ENCODE data around the gene PDGFA.

PDGFA gene

DNA sequence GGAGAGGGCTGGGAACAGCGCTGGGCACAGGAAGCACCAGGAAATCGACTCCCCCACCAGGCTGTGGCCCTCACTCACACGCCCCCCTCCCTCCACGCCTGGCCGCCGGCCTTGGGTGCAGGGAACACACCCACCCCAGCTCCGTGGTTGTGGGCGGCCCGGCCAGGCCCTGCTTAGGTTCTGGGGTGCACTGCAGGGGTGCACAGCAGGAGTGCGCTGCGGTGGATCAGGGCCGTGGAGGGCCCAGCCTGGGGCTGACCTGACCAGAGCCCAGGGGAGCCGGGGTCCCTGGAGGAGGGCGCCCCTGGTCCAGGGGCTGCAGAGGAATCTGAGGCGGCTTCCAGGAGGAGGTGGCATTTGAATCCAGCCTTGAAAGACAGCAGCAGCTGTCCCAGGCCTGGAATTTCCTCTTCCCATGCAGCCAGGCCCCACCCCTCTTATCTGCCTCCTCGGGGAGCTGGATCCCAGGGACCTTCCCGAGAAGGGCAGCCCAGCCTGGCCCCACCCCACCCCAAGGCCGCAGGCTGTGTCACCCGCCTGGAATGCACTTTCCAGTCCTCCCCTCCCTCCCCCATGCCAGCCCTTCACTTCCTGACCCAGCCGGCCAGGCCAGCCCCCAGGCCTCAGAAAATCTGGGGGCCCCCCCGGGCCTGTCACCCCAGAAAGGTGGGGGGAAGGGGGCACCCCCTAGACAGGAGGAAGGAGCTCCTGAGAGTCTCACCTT, 18.4 kb upstream of the PDGFA start:
- no peak for DNase-seq (ENCODE audit: low read depth in 3 of 3)

- no peak for DNase-seq (ENCODE audit: low read depth in 3 of 3)
These were observed 16.6 kb upstream of the PDGFA start for GRCh38 chr7:536231-536630.

DNA sequence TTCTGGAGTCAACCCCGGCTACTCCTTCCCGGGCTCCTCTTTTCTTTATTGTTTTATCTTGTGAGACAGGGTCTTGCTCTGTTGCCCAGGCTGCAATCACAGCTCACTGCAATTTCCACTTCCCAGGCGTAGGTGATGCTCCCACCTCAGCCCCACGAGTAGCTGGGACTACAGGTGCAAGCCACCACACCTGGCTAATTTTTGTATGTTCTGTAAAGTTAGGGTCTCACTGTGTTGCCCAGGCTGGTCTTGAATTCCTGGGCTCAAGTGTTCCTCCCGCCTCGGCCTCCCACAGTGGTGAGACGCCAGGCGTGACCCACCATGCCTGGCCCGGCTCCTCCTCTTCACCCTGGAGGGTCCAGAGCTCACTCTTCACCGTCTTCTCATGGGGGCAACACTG, 15.3 kb upstream of the PDGFA start:
- DNase-seq (ENCODE audit: low read depth in 3 of 3), result no peak

DNA sequence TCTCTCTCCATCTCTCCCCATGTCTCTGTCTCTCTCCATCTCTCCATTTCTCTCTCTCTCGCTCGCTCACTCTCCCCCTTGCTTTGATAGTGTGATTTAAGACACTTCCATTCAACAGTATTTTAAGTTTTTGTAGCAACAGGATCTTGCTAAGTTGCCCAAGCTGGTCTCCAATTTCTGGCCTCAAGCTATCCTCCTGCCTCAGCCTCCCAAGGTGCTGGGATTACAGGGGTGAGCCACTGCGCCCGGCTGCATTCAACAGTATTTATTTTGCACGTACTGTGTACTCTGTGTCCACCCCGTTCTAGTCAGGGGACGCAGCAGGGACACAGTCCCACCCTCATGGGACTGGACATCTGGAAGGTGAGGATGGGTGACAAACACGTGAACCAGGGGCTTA, 14.4 kb upstream of the PDGFA start:
- DNase-seq (ENCODE audit: low read depth in 3 of 3), result no peak

GRCh38 chr7:533266-533665, 13.6 kb upstream of the PDGFA start:
- DNase-seq (ENCODE audit: low read depth in 3 of 3), result no peak

DNA sequence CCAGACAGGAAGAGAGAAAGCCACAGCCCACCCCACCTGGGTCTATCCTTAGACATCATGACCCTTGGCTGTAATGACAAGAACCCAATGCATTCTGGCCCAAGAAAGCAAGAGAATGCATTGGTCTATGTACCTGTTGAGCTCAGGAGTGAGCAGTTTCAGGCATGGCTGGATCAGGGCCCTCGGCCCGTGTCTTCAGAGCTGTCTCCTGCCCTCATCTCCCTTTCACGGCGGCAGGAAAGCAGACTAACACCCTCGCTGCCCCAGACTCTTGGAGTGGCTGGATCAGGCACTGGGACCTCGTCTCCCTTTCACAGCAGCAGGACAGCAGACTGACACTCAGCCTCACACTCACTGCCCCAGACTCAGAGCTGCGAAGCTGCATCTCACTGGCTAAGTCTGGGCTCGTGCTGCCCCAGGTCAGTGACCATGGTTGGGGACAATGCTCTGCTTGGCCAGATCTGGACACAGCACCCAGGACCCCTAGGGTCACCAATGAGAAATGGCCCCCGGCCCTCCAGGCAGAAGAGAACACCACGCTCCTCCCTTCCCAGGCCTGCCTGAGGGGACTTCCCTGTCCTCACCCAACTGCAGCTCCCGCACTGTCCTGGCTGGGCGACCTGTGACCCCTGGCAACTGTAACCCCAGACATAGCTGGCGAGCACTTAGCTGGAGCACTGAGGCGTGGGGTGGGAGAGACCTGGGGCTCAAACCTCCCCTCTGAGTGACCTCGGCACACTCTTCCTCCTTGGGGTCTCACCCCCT, 12.9 kb upstream of the PDGFA start:
- DNase-seq (ENCODE audit: low read depth in 3 of 3), result no peak

GRCh38 chr7:531777-532176, 12.1 kb upstream of the PDGFA start:
- no peak for DNase-seq (ENCODE audit: low read depth in 3 of 3)

DNA sequence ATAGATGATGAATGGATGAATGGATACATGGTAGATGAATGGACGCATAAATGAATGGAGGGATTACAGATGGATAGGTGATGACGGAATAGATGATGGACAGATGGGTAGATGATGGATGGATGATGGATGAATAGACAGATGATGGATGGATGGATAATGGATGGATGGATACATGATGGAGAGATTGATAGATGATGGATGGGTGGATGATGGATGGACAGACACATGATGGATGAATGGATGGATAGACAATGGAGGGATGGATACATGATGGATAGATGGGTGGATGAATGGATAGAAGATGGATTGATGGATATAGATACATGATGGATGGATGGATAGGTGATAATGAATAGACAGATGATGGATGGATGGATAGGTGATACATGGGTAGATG, 8.8 kb upstream of the PDGFA start:
- DNase-seq (ENCODE audit: low read depth in 3 of 3), result no peak

- no peak for DNase-seq (ENCODE audit: low read depth in 3 of 3)
These were observed 8.1 kb upstream of the PDGFA start for GRCh38 chr7:527723-528122.

- DNase-seq (ENCODE audit: low read depth in 3 of 3), result no peak
These were observed 6.9 kb upstream of the PDGFA start for GRCh38 chr7:526460-527034.

- DNase-seq (ENCODE audit: low read depth in 3 of 3), result no peak
These were observed 6.1 kb upstream of the PDGFA start for GRCh38 chr7:525740-526139.

GRCh38 chr7:524800-525199, 5.2 kb upstream of the PDGFA start:
- no peak for DNase-seq (ENCODE audit: low read depth in 3 of 3)

- no peak for DNase-seq (ENCODE audit: low read depth in 3 of 3)
These were observed 4.0 kb upstream of the PDGFA start for GRCh38 chr7:523347-524336.

- no peak for DNase-seq (ENCODE audit: low read depth in 3 of 3)
These were observed 3.3 kb upstream of the PDGFA start for GRCh38 chr7:522951-523314.

DNA sequence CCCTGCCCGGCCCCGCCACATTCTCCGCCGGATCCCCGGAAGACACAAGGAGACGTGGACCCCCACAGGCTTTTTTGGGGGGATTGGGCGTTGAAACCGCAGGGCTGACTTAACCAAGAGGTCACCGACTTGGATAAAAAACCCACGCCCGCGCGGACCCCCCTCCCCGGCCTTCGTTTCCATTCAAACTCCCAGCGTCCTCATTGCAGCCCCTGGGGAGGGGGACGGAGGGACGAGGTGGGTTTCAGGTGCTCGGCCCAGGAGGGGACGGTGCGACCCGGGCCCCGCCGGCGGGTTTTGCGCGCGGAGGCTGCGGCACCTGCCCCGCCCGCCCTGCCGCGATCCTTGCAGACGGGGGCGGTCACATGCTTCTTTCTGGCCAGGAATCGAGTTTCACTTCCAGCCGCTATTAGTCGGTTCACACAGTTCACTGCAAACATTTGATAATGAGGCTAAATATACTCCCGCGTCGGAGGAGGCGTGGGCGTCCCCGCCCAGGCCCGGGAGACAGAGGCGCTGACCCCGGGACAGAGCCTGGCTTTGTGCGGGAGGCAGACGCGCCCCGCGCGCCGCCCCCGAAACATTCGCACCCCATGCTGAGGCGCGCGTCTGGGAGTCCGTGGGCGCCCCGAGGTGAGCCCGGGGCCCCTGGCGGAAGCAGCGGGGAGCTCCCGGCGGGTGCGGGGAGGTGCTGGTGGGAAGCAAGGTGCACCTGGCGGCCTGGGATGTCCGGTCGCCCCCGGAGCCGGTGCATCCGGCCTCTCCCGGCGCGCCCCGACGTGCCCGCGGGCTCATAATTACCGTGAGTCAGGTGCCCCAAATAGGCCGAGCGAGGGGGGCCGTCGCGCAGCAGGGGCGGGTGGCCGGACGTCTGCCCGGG, 2.7 kb upstream of the PDGFA start:
- DNase-seq (ENCODE audit: low read depth in 3 of 3), result no peak

DNA sequence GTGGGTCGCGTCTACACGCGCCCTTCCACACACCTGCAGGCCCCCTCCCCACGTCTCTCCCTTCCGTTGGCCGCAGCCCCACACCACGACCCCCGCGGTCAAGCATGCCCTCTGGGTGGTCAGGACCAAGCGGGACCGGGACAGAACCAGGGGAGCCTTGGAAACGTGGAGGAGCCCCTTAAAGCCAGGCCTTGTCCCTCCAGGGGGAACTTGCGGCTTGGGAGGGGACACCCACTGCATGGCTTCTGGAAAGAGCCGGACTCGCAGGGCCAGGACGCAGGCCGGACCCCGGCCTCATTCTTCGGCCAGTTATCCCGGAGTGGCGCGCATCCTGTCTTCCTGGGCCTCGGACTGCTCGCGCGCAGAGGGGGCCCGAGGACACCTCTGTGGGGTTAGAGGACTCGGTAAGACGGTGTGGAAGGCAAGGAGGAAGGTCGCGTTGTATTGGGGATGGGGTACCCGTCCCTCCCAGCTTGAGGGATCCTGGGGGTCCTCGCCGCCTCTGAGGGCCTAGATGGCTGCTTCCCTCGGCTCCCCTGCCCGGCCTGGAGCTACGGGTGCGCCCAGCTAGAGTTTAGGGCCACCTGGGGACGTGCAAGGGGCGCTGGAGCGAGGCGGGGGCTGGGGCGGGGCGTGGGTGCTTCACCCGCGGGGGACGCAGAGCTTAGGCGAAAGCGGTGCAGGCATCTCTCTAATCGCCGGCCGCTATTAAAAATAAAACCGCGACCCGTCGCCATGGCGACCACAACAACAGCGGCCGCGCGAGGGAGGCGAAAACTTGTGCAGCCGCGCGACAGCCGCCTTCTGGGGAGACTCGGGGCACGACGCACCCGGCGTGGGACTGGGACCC, 1.8 kb upstream of the PDGFA start:
- no peak for DNase-seq (ENCODE audit: low read depth in 3 of 3)

DNA sequence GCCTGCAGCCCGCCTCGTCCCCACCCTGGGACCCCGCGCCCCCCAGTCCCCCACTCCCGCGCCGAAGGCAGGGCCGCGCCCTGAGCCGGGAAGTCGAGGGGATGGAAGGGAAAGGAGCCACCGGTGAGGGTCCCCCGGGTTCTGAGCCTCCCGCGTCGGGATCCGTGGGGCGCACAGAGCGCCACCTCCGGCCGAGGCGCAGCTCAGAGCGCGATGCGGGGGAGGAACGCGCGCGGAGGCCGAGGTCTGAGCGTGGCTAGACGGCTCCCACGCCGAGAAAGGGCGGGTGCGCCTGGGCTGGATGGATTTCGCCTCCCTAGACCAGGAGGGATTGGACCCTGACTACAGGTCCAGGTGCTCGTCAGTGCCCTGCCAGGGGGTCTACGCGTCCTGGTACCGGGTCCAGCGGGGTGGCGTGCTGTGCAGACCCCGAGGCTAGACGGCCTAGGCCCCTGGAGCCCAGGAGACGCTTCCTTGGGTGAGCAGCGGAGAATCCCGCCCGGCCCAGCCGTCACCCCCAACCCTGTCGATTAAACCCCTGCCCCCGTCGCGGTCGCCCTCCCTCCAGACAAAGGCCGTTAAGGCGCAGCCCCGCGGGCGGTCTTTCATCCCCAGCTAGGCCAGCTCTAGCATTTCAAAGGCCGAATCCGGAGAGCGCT, 986 bp upstream of the PDGFA start:
- no peak for DNase-seq (ENCODE audit: low read depth in 3 of 3)

DNA sequence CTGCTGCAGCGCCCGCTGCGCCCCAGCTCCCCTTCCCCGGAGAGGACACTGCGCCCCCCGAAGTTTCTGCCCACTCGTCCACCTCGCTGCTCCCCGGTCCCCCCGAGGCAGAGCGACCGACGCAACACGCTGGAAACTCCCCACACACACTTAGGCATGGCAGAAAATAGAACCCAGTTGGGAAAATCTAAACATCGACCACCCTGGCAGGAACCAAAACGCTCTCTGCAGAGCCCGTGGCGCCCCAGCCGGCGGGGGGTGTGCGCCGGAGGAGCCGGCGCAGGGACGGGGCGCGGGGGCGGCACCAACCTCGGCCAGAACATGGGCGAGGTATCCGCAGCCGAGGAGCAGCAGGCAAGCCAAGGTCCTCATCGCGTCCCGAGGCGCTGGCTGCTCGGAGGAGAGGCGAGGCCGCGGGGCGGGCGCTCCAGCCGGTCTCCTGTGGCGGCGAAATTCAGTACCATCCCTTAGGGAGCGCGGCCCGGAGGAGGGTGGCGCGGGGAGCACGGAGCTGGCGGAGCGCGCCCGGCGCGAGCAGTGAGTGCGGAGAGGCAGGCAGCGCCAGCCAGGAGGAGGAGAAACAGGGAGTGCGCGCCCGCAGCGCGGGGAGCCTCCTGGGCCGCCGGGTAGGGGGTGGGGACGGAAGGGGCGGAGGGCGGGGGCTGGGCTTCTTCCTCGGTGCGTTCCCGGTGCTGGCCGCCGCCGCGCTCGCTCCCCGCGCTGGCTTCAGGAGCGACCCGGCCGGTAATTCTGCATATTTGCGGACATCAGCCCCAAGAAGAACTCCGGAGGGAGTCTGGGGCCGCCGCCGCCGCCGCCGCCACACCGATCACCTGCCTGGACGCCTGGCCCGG, 789 bp downstream of the PDGFA start:
- DNase-seq (ENCODE audit: low read depth in 3 of 3), result no peak

Measured in stimulated activated CD4-positive, alpha-beta T cell treated with anti-CD3 and anti-CD28 coated beads, TNF-alpha, amount 100 ng/mL, for 4 hours (primary cell).